Tibial nerve (tissue), 4 donors: ENCODE measurements around the gene FBLIM1. TPM values are rescaled to one million over a fixed set of nuclear protein-coding genes. Genes with fewer than 3 reads are reported as not detected.
A peak's percentile ranks its signal among the peaks of the same experiment; 100 is the strongest.

ENCODE experiments used
- DNase-seq, 2 donors: peaks; one replicate each; pipeline ENCODE4 v3.0.0-alpha.2; 2019; ENCODE audit warnings: low spot score in 2 of 2
- H3K27ac ChIP-seq, 4 donors: fragments of 200-600 bp; sonication (generic) in 3 of 4; one replicate each; pipeline ENCODE4 v1.5.1; 2017 to 2019; ENCODE audit warnings: mild to moderate bottlenecking in 1 of 4
- H3K27me3 ChIP-seq, 2 donors: fragments of 200-600 bp; sonication (generic) in 1 of 2; one replicate each; pipeline versions ENCODE4 v1.5.1 to v1.6.0; 2017 to 2019
- H3K36me3 ChIP-seq, 3 donors: fragments of 200-600 bp; sonication (generic); one replicate each; pipeline ENCODE4 v1.5.1; 2018 to 2019
- H3K4me1 ChIP-seq, 4 donors: fragments of 200-600 bp; sonication (generic) in 3 of 4; one replicate each; pipeline ENCODE4 v1.5.1; 2017 to 2019
- H3K4me3 ChIP-seq, 4 donors: fragments of 200-600 bp; sonication (generic) in 3 of 4; one replicate each; pipeline ENCODE4 v1.5.1; 2017 to 2019; ENCODE audit warnings: mild to moderate bottlenecking in 1 of 4, moderate library complexity in 1 of 4
- H3K9me3 ChIP-seq, 4 donors: fragments of 200-600 bp; sonication (generic) in 3 of 4; one replicate each; pipeline ENCODE4 v1.5.1; 2017 to 2019
- EP300 ChIP-seq, 2 donors: sonication (generic); formaldehyde crosslinking; IDR thresholded peaks; one replicate each; pipeline ENCODE4 v1.6.1; 2017; ENCODE audit warnings: antibody characterized with exemption in 2 of 2, mild to moderate bottlenecking in 1 of 2
- POLR2A ChIP-seq, 2 donors: fragments of 450-650 bp; IDR thresholded peaks; one replicate each; pipeline ENCODE4 v1.6.1; 2017; ENCODE audit warnings: antibody characterized with exemption in 2 of 2, mild to moderate bottlenecking in 2 of 2, moderate library complexity in 2 of 2
- WGBS, 2 donors: methylation state at CpG; one replicate each; pipeline ENCODE4 v1.1.5; 2018; 5-methylcytosine and 5-hydroxymethylcytosine counted together
- total RNA-seq, 4 donors: library from RNA; depleted of rRNA; stranded (reverse); fragments of >200 nt; gene quantifications; one replicate each; pipeline ENCODE4 v1.1.0, GENCODE V29; 2016
- TF ChIP-seq, protein P1 (sequence below), 5 experiments: fragments of 200-600 bp in 3 of 5; fragments of 450-650 bp in 2 of 5; sonication (generic) in 3 of 5; IDR thresholded peaks; one replicate each; pipeline ENCODE4 v1.5.1; 2016 to 2019; ENCODE audit warnings: antibody characterized with exemption in 5 of 5, mild to moderate bottlenecking in 3 of 5, moderate library complexity in 2 of 5

FBLIM1 gene
- total RNA-seq, 4 donors from 2014 or later: 33.3 to 46.5 (median 44.1) TPM

DNA sequence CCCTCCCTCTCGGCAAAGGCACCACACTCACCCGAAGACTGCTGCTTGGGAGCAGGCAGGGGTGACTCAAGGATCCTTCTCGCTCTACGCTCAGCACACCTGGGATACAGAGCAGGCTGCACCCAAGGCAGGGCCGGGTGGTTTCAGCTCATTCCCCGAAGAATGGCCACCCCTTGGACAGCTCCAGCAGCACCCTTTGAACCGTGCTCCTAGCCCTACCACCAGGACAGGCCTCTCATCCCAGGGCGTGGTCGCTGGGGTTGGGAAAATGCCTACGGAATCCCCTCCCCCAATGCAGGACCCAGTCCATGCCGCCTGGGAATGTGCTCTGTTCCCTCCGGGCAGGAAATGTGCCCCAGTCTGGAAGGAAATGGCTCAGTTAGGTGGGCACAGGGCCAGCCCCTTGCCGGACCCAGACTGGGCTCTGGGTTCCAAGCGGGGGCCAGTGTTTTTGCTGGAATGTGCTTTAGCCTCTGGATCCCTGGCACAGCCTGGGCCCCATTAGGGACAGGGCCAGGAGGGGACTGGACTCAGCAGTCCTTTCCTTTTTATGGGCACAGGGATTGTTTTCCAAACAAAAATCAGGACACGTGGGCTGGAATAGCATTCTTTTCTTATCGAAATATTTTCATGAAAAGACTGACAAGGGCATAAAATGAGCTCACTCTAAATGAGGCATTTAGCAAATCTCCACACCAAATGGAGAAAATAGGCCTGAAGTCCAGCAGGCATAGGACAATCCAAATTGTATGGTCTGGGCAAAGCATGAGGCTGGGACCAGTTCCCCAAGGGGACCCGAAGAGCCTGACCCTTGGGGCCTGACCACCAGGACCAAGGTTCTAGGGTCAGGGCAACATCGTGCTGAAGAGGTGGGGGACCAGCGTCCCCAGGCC is 8.9 kb upstream of the FBLIM1 start:
- 44 to 53% methylated on average over 15 to 17 of the region's 19 CpGs for WGBS, 2 donors
- no peak for TF ChIP-seq POLR2A (IDR thresholded peaks at IDR 0.05)
- TF ChIP-seq EP300 (IDR thresholded peaks at IDR 0.05): no peak
- TF ChIP-seq, protein P1, sequence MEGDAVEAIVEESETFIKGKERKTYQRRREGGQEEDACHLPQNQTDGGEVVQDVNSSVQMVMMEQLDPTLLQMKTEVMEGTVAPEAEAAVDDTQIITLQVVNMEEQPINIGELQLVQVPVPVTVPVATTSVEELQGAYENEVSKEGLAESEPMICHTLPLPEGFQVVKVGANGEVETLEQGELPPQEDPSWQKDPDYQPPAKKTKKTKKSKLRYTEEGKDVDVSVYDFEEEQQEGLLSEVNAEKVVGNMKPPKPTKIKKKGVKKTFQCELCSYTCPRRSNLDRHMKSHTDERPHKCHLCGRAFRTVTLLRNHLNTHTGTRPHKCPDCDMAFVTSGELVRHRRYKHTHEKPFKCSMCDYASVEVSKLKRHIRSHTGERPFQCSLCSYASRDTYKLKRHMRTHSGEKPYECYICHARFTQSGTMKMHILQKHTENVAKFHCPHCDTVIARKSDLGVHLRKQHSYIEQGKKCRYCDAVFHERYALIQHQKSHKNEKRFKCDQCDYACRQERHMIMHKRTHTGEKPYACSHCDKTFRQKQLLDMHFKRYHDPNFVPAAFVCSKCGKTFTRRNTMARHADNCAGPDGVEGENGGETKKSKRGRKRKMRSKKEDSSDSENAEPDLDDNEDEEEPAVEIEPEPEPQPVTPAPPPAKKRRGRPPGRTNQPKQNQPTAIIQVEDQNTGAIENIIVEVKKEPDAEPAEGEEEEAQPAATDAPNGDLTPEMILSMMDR (IDR thresholded peaks at IDR 0.05): no peak
- H3K27ac ChIP-seq: peak overlapping the region in 1 of 4 donors; percentile 6

DNA sequence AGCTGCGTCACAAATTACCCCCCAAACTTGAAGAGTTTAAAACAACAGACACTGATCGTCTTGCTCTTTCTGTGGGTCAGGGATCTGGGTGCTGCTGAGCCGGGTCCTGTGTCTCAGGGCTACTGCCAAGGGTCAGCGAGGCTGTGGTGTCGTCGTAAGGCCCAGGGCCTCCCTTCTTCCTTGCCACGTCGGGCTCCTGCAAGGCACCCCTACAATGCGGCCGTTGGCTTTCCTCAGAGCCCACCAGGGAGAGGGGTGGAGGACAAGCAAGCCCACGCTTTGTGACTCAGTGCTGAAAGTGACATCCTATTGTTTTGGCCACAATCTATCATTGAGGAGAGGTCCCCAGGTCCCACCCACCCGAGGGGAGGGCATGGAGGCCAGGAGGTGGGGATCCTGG is 7.7 kb upstream of the FBLIM1 start:
- WGBS, 2 donors: 79 to 81% methylated on average over 12 of the region's 12 CpGs
- H3K27me3 ChIP-seq: no peaks in the 10 kb centered on the region
- no peak overlapping the region for H3K27ac ChIP-seq
- H3K4me3 ChIP-seq: no peak overlapping the region
- H3K36me3 ChIP-seq: no peaks in the 10 kb centered on the region
- TF ChIP-seq, protein P1 (IDR thresholded peaks at IDR 0.05): no peak
- TF ChIP-seq EP300 (IDR thresholded peaks at IDR 0.05) (no peak), POLR2A (IDR thresholded peaks at IDR 0.05) (no peak)
- H3K4me1 ChIP-seq: peaks cover 0 to 11% (median 8%) of the 10 kb centered on the region in 4 donors
- no peaks in the 10 kb centered on the region for H3K9me3 ChIP-seq
- DNase-seq: no peak

More for the DNA sequence above, 8.9 kb upstream of the FBLIM1 start:
- H3K4me3 ChIP-seq: no peak overlapping the region
- peaks cover 0 to 10% (median 8%) of the 10 kb centered on the region in 4 donors for H3K4me1 ChIP-seq
- H3K36me3 ChIP-seq: no peaks in the 10 kb centered on the region
- H3K27me3 ChIP-seq: no peaks in the 10 kb centered on the region
- no peaks in the 10 kb centered on the region for H3K9me3 ChIP-seq
- DNase-seq: no peak

DNA sequence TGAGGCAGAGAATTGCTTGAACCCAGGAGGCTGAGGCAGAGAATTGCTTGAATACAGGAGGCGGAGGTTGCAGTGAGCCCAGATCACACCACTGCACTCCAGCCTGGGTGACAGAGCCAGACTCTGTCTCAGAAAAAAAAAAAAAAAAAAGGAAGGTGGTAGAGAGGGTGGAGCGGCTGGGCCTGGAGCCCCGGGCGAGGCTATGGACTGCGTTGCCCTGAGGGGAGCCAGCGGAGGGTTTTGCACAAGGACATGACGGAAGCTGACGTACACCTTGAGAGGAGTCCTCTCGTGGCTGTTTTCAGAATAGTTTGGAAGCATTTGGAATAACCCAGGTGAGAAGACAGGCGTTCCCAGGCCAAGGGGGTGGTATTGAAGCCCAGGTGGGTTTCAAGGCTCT is 6.9 kb upstream of the FBLIM1 start:
- TF ChIP-seq EP300 (IDR thresholded peaks at IDR 0.05) (no peak), POLR2A (IDR thresholded peaks at IDR 0.05) (no peak)
- TF ChIP-seq, protein P1 (IDR thresholded peaks at IDR 0.05): no peak
- H3K9me3 ChIP-seq: no peaks in the 10 kb centered on the region
- H3K36me3 ChIP-seq: no peaks in the 10 kb centered on the region
- DNase-seq: no peak
- no peak overlapping the region for H3K27ac ChIP-seq
- H3K4me1 ChIP-seq: peaks cover 0 to 19% (median 10%) of the 10 kb centered on the region in 4 donors
- WGBS, 2 donors: 85 to 94% methylated on average over 10 of the region's 10 CpGs
- peaks cover 0 to 6% of the 10 kb centered on the region in 2 donors for H3K27me3 ChIP-seq
- H3K4me3 ChIP-seq: no peak overlapping the region

DNA sequence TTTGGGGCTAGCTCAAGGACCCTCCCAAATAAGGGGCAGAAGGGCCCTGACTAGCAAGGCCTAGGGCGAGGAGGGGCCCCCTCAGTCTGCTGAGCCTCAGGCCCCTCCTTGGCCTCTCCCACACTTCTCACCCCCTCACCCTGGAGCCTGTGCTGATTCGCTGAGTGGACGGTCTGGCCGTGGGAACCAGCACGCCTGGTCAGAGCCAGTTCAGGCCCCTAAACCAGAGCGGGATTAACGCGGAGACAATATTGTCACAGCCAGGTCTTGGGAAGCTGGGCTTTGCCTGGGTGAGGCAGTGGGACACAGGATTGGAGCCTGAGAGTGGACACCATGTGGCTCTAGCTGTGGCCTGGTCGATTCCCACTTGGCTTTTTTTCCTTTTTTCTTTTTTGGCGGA is 4.8 kb upstream of the FBLIM1 start:
- Histone ChIP-seq H3K4me3 (no peak overlapping the region), H3K4me1 (peaks cover 0 to 38% (median 23%) of the 10 kb centered on the region in 4 donors), H3K9me3 (no peaks in the 10 kb centered on the region), H3K36me3 (no peaks in the 10 kb centered on the region), H3K27me3 (peaks cover 0 to 26% of the 10 kb centered on the region in 2 donors), H3K27ac (no peak overlapping the region)
- no peak for DNase-seq
- TF ChIP-seq POLR2A (IDR thresholded peaks at IDR 0.05) (no peak), EP300 (IDR thresholded peaks at IDR 0.05) (no peak)
- TF ChIP-seq, protein P1 (IDR thresholded peaks at IDR 0.05): no peak
- WGBS, 2 donors: 70 to 84% methylated on average over 10 of the region's 10 CpGs

DNA sequence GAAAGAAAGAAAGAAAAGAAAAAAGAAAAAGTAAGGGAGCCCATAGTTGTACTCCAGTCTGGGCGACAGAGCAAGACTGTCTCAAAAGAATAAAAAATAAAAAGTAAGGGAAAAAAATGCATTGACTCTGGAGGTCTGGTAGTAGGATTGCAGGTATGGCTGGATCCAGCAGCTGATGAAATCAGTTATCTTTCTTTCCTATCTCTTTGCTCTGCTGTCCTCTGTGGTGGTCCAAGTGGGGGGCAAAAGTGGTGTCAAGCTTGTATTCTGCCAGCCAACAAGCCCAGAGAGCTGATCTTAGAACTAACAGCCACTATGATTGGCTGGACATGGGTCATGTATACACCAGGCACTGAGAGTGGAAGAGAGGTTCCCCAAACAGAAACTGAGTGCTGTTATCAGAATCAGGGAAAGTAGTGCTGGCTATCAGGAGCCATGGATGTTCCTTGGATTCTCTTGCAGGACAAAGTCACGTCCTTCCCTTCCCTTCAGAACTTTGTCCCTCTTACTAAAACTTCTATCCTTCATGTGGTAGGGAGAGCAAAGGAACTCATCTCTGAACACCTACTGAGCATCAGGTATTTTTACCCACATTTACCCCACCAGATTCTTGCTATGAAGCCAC is 3.5 kb upstream of the FBLIM1 start:
- TF ChIP-seq, protein P1 (IDR thresholded peaks at IDR 0.05): no peak
- TF ChIP-seq POLR2A (IDR thresholded peaks at IDR 0.05) (no peak), EP300 (IDR thresholded peaks at IDR 0.05) (no peak)
- DNase-seq: no peak
- no peaks in the 10 kb centered on the region for H3K36me3 ChIP-seq
- no peak overlapping the region for H3K27ac ChIP-seq
- 90 to 98% methylated on average over 2 of the region's 2 CpGs for WGBS, 2 donors
- H3K4me1 ChIP-seq: peaks cover 0 to 41% (median 21%) of the 10 kb centered on the region in 4 donors
- no peaks in the 10 kb centered on the region for H3K9me3 ChIP-seq
- H3K4me3 ChIP-seq: no peak overlapping the region
- H3K27me3 ChIP-seq: peaks cover 0 to 39% of the 10 kb centered on the region in 2 donors
